Cardiac fibroblast (primary cell): ENCODE results near the gene ACLY.
A peak's percentile ranks its signal among the peaks of the same experiment; 100 is the strongest.
"Not testable (repeated sequence)": the region's sequence is repeated elsewhere in the genome, so short reads cannot be mapped to it uniquely, and the experiment has no call there.

Experiments
- DNase-seq, 2 donors: peaks; one replicate each; pipeline versions ENCODE4 v3.0.0 to v3.0.0-alpha.2; 2010; ENCODE audit warnings: low read depth in 2 of 2
- H3K4me3 ChIP-seq, 2 donors: replicated peaks in 1 of 2; 1 replicate in 1 of 2; 2 replicates in 1 of 2; pipeline ENCODE4 v1.5.1; 2011; ENCODE audit warnings: low read depth in 2 of 2, low read length in 2 of 2, mild to moderate bottlenecking in 2 of 2, moderate library complexity in 1 of 2
- TF ChIP-seq, protein P1 (sequence below): IDR thresholded peaks from one replicate; pipeline ENCODE4 v1.5.1; 2011; ENCODE audit warnings: low read depth, mild to moderate bottlenecking, low read length, inconsistent platforms

ACLY gene

GRCh38 chr17:41864836-41865595 lies 53.7 kb downstream of the ACLY start, which contains the start of gene KLHL11:
KLHL11 (minus strand) TSS chr17:41865423; CDS start chr17:41865370, 53 bp downstream.
- H3K4me3 ChIP-seq, result peak within 1 kb of the TSS; percentile 92 to 99
- TF ChIP-seq, protein P1, sequence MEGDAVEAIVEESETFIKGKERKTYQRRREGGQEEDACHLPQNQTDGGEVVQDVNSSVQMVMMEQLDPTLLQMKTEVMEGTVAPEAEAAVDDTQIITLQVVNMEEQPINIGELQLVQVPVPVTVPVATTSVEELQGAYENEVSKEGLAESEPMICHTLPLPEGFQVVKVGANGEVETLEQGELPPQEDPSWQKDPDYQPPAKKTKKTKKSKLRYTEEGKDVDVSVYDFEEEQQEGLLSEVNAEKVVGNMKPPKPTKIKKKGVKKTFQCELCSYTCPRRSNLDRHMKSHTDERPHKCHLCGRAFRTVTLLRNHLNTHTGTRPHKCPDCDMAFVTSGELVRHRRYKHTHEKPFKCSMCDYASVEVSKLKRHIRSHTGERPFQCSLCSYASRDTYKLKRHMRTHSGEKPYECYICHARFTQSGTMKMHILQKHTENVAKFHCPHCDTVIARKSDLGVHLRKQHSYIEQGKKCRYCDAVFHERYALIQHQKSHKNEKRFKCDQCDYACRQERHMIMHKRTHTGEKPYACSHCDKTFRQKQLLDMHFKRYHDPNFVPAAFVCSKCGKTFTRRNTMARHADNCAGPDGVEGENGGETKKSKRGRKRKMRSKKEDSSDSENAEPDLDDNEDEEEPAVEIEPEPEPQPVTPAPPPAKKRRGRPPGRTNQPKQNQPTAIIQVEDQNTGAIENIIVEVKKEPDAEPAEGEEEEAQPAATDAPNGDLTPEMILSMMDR, result no peak
- DNase-seq, result peak; percentile 88 to 91

GRCh38 chr17:41864498-41864835 lies 54.3 kb downstream of the ACLY start:
- peak overlapping the region; percentile 92 to 99 for H3K4me3 ChIP-seq
- DNase-seq, result no peak
- TF ChIP-seq, protein P1, result no peak

- TF ChIP-seq, protein P1, result no peak
- DNase-seq, result no peak
- H3K4me3 ChIP-seq, result peak overlapping the region in 1 of 2 donors; percentile 92
These were observed 55.5 kb downstream of the ACLY start for GRCh38 chr17:41863074-41863848.

DNA sequence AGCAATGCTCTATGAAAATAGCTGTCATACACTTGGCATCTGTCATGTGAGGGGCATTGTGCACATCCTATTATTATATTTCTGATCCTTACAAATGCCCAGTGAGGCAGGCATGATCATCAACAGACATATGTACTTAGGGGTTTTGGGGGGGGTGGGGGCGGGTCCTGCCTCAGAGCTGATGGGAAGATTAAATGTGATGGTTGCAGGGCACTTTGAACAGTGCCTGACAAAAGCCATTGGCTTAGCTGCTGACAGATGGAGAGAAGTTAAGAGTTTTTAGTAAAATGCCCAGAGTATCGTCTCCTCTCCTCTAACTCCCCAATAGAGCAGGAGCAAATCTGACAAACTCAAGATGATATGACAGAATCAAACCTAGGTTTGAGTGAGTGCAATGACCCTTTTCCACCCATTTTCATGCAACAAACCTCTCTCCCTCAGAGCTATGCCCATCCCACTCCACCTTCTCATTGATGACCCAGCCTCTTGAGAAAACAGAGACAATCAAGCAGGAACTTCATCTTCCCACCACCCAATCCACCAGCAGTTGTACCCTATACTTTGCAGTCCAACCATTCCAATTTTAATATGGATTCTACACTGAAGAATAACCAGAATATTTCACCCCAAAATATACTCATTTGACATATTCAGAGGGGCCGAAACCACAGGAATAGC lies 58.4 kb downstream of the ACLY start:
- H3K4me3 ChIP-seq, result no peak overlapping the region
- no peak for DNase-seq
- TF ChIP-seq, protein P1, result no peak

DNA sequence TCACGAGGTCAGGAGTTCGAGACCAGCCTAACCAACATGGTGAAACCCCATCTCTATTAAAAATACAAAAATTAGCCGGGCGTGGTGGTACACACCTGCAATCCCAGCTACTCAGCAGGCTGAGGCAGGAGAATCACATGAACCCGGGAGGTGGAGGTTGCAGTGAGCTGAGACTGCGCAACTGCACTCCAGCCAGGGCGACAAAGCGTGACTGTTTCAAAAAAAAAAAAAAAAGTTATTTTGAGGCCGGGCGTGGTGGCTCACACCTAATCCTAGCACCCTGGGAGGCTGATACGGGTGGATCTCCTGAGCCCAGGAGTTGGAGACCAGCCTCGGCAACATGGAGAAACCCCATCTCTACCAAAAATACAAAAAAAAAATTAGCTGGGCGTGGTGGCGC lies 67.4 kb downstream of the ACLY start:
- H3K4me3 ChIP-seq, DNase-seq: not testable (repeated sequence)

DNA sequence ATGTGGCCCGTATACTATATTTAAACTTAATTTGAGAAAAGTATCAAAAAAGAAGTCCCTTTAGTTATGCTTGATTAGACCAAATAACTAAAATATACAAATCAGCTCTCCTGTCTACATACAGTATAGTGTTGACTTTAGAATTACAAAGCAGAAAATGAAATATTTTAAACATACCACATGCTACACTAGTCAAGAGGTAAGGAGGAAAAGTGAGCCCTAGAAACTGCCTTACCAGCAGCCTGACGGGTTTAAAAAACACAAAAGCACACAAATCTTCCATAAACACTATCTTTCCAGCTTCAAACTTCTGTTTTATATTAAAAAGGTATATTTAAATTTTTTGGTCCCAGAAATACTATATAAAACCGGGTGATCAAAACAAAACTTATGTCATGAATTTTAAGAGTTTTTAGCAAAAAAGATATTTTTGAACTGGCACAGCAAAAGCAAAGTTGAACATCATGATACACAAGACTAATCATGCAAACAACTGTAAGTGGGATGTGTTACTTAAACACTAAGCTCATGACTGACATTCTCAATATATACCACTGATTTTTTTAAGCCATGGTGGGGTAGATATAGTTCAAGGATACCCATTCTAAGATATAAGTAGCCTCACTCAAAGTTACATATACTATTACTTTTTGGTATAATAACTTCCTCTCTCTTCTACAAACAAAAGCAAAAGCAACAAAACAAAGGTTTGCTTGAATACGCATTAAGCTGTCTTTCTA lies 69.3 kb downstream of the ACLY start:
- DNase-seq, result no peak

More for the DNA sequence above, 69.3 kb downstream of the ACLY start:
- no peak overlapping the region for H3K4me3 ChIP-seq
- TF ChIP-seq, protein P1, result no peak
